Ascending aorta (tissue), 2 donors: ENCODE results near the gene PSRC1. TPM values are rescaled to one million over a fixed set of nuclear protein-coding genes. Genes with fewer than 3 reads are reported as not detected.

Experiments used
- DNase-seq, 2 donors: peaks; one replicate each; pipeline ENCODE4 v3.0.0-alpha.2; 2019; ENCODE audit warnings: low spot score in 2 of 2
- H3K27ac ChIP-seq, 2 donors: fragments of 200-600 bp; sonication (generic); one replicate each; pipeline ENCODE4 v1.5.1; 2016 to 2017; ENCODE audit warnings: mild to moderate bottlenecking in 1 of 2
- H3K27me3 ChIP-seq: fragments of 200-600 bp; sonication (generic); one replicate; pipeline ENCODE4 v1.5.1; 2017
- H3K36me3 ChIP-seq, 2 donors: fragments of 200-600 bp; sonication (generic); one replicate each; pipeline ENCODE4 v1.5.1; 2016
- H3K4me1 ChIP-seq, 2 donors: fragments of 200-600 bp; sonication (generic); one replicate each; pipeline ENCODE4 v1.5.1; 2016 to 2017; ENCODE audit warnings: mild to moderate bottlenecking in 1 of 2
- H3K4me3 ChIP-seq, 2 donors: fragments of 200-600 bp; sonication (generic); one replicate each; pipeline ENCODE4 v1.5.1; 2016 to 2017; ENCODE audit warnings: mild to moderate bottlenecking in 1 of 2
- H3K9me3 ChIP-seq, 2 donors: fragments of 200-600 bp; sonication (generic); one replicate each; pipeline ENCODE4 v1.5.1; 2016
- intact Hi-C: fragments of 100-400 bp; cut with DNase I; formaldehyde crosslinking; loops from one replicate; pipeline ENCODE4 v1.15.1; 2023
- total RNA-seq: library from RNA; depleted of rRNA; stranded (reverse); fragments of >200 nt; gene quantifications from one replicate; pipeline ENCODE4 v1.1.0, GENCODE V29; 2016
- TF ChIP-seq, protein P1 (sequence below), 3 experiments: fragments of 200-600 bp in 2 of 3; fragments of 450-650 bp in 1 of 3; sonication (generic) in 2 of 3; IDR thresholded peaks; one replicate each; pipeline ENCODE4 v1.5.1; 2016 to 2019; ENCODE audit warnings: antibody characterized with exemption in 3 of 3, mild to moderate bottlenecking in 1 of 3, moderate library complexity in 1 of 3

PSRC1 gene
- total RNA-seq, 1 donor from 2014 or later: 1.3 TPM

DNA sequence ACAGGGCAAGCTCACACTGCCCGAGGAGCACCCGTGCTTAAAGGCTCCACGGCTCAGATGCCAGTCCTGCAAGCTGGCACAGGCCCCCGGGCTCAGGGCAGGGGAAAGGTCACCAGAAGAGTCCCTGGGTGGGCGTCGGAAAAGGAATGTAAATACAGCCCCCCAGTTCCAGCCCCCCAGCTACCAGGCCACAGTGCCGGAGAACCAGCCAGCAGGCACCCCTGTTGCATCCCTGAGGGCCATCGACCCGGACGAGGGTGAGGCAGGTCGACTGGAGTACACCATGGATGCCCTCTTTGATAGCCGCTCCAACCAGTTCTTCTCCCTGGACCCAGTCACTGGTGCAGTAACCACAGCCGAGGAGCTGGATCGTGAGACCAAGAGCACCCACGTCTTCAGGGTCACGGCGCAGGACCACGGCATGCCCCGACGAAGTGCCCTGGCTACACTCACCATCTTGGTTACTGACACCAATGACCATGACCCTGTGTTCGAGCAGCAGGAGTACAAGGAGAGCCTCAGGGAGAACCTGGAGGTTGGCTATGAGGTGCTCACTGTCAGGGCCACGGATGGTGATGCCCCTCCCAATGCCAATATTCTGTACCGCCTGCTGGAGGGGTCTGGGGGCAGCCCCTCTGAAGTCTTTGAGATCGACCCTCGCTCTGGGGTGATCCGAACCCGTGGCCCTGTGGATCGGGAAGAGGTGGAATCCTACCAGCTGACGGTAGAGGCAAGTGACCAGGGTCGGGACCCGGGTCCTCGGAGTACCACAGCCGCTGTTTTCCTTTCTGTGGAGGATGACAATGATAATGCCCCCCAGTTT lies 32.3 kb downstream of the PSRC1 start:
- intact Hi-C loops: no loop called here
- TF ChIP-seq, protein P1, sequence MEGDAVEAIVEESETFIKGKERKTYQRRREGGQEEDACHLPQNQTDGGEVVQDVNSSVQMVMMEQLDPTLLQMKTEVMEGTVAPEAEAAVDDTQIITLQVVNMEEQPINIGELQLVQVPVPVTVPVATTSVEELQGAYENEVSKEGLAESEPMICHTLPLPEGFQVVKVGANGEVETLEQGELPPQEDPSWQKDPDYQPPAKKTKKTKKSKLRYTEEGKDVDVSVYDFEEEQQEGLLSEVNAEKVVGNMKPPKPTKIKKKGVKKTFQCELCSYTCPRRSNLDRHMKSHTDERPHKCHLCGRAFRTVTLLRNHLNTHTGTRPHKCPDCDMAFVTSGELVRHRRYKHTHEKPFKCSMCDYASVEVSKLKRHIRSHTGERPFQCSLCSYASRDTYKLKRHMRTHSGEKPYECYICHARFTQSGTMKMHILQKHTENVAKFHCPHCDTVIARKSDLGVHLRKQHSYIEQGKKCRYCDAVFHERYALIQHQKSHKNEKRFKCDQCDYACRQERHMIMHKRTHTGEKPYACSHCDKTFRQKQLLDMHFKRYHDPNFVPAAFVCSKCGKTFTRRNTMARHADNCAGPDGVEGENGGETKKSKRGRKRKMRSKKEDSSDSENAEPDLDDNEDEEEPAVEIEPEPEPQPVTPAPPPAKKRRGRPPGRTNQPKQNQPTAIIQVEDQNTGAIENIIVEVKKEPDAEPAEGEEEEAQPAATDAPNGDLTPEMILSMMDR (IDR thresholded peaks at IDR 0.05): no peak
- Histone ChIP-seq H3K27me3 (no peaks in the 10 kb centered on the region), H3K4me1 (peaks cover 9 to 27% of the 10 kb centered on the region in 2 donors), H3K4me3 (peak overlapping the region in 1 of 2 donors; percentile 82), H3K36me3 (no peaks in the 10 kb centered on the region), H3K9me3 (no peaks in the 10 kb centered on the region), H3K27ac (no peak overlapping the region)
- no peak for DNase-seq

DNA sequence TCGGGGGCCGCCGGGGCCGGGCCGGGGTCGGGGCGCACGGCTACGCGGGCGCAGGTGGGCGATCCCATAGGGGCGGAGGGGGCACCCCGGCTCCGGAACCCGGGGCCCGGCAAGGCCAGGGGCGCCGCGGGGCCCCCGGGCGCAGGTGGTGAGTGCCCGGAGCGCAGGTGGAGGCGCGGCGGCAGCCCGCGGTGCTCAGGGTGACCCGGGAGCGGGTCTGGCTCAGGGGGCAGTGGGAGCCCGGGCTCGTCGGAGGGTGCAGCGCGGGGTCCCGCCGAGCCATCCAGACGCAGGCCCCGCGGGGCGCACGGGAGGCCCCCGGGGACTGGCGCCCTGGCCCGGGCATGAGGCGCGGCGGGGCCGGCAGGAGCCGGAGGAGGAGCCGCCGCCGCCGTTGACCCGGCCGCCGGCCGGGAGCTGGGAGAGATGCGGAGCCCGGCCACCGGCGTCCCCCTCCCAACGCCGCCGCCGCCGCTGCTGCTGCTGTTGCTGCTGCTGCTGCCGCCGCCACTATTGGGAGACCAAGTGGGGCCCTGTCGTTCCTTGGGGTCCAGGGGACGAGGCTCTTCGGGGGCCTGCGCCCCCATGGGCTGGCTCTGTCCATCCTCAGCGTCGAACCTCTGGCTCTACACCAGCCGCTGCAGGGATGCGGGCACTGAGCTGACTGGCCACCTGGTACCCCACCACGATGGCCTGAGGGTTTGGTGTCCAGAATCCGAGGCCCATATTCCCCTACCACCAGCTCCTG lies 33.1 kb downstream of the PSRC1 start:
- no peak overlapping the region for H3K27ac ChIP-seq
- H3K4me3 ChIP-seq: peak overlapping the region; percentile 82 to 89
- no peak for DNase-seq
- H3K9me3 ChIP-seq: no peaks in the 10 kb centered on the region
- no peaks in the 10 kb centered on the region for H3K27me3 ChIP-seq
- no peaks in the 10 kb centered on the region for H3K36me3 ChIP-seq
- TF ChIP-seq, protein P1 (IDR thresholded peaks at IDR 0.05): no peak
- H3K4me1 ChIP-seq: peaks cover 9 to 23% of the 10 kb centered on the region in 2 donors
- intact Hi-C loops: loop anchor here (1.0 kb wide), 1 partner anchor 9 kb away; no protein-coding TSS in a partner anchor

DNA sequence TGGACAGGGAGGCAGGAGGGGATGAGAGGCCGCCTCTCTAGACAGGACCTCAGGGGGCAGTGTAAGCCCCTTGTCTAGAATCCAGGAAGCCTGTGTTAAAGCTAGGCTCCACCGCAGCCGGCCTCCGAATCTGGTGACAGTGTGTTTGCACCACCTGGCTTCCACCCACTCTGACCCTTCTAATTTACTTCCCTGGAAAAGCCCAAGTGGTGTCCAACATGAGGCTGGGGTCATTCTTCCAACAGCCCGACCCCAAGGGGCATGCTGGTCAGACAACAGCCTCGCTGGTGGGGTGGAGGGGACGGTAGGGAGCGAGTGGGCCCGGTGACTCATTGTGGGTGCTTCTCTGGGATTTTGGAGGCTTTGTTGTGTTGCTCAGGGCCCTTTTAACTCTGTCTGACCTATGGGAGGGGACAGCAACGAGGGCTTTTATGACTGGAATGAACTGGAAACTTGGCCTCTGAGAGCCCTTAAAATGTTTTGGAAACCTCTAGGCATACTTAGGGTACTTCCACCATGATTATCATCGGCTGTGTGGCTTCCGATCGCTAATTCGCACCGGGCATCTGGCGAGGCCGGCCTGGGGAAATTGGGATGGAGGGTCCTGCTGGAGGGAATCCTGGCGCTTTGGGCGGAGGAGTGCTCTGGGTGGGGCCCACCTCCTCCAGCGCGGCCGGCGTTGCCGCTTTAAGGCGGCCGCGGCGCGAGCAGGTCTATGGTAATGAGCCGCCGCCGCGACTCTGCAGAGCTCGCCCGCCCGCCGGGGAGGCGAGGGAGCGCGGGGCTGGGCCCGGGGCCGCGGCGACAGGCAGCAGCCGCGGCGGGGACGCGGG lies 33.9 kb downstream of the PSRC1 start, which contains the start of gene CELSR2:
Gene CELSR2, plus strand, starts transcription at position 743 of the 833 bp plus-strand sequence. CDS start 541 bp downstream, outside the sequence.
- TF ChIP-seq, protein P1 (IDR thresholded peaks at IDR 0.05): no peak
- Histone ChIP-seq H3K4me3 (peak within 1 kb of the TSS; percentile 82 to 89), H3K27me3 (no peaks in the 10 kb centered on the region), H3K4me1 (peaks cover 2 to 18% of the 10 kb centered on the region in 2 donors), H3K36me3 (no peaks in the 10 kb centered on the region), H3K9me3 (no peaks in the 10 kb centered on the region), H3K27ac (no peak within 1 kb of the TSS)
- DNase-seq: no peak
- intact Hi-C loops: loop anchor here (1.0 kb wide), 1 partner anchor 8 kb away; no protein-coding TSS in a partner anchor

DNA sequence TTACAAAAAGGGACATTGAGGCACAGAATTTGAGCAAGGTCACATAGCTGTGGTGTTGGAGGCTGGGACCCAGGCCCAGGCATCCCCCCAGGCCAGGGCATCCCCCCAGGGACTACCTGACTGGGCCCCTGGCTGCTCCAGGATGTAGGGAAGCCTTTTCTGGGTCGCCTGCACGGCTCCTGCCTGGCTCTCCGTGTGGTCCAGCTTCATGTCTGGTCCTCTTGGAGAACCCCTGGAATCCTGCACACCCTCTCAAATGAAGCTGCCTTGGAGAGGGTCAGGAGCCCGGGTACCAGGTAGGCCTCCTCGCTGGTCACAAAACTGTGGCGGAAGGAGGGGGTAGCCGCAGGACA lies 34.5 kb downstream of the PSRC1 start:
- TF ChIP-seq, protein P1 (IDR thresholded peaks at IDR 0.05): no peak

More for the DNA sequence above, 34.5 kb downstream of the PSRC1 start:
- Histone ChIP-seq H3K4me3 (no peak overlapping the region), H3K36me3 (no peaks in the 10 kb centered on the region), H3K4me1 (peaks cover 0 to 12% of the 10 kb centered on the region in 2 donors), H3K27ac (no peak overlapping the region), H3K9me3 (no peaks in the 10 kb centered on the region), H3K27me3 (no peaks in the 10 kb centered on the region)
- intact Hi-C loops: no loop called here
- DNase-seq: no peak
